Stimulated activated CD8-positive, alpha-beta memory T cell treated with anti-CD3 and anti-CD28 coated beads, Interleukin-12 subunit alpha, Interleukin-12 subunit beta, amount 100 ng/mL, for 24 hours (primary cell): Measurements from ENCODE around the gene CUL1.

ENCODE experiments used
- DNase-seq: peaks from one replicate; pipeline ENCODE4 v3.0.0-alpha.2; 2020; ENCODE audit errors: extremely low read depth

Gene CUL1

GRCh38 chr7:148698397-148699023 lies at the start of gene CUL1:
CUL1 (plus strand) TSS chr7:148698903; CDS start chr7:148730123, 31,220 bp downstream.
- peak; percentile 61 for DNase-seq

DNA sequence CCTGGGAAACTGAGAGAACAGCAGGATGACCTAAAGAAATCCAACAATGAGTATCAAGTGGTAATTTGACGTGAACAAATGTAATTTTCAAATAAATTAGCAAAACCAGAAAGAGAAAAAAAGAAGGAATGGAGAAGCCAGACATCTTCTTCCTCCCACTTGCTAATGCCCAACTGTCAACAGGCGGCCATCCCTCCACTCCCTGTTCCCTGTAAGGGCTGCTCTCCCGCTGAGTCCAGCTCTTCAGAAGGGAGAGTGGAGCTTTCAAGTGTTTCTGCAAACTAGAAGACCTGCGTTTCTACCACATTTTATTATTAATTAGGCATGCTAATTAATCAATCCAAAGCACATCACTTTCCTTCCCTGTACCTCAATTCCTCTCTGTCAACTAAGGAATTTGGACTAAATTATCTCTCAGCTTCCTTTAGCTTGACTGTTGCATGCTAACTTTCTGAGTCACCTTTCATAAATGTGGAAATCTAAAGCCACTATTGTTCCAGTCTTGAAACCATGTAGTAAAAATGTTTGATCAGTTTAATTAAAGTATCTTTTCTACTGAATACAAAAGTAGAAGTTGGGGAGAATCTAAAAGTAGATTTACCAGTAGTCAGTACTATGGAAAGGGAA lies 48.4 kb upstream of the CUL1 start:
- no peak for DNase-seq

GRCh38 chr7:148652773-148653172 lies 45.9 kb upstream of the CUL1 start:
- no peak for DNase-seq

DNA sequence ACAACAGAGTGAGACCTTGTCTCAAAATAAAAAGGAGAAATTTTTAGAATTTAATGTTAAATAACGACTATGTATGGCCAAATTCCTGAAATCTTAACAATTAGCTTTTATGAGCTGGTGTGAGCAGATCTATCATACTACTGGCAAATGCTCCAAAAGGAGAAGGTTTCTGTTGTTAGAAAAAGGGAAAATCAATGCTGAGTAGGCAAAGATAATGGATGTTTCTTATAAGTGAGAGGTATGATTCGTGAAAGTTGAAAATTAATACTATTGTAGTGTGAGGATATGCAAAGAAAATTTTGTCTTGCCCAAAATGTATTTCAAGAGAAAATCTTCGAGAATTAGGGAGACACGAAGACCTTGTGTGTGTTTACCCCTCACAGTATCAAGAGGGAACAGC lies 40.8 kb upstream of the CUL1 start:
- DNase-seq: no peak

DNA sequence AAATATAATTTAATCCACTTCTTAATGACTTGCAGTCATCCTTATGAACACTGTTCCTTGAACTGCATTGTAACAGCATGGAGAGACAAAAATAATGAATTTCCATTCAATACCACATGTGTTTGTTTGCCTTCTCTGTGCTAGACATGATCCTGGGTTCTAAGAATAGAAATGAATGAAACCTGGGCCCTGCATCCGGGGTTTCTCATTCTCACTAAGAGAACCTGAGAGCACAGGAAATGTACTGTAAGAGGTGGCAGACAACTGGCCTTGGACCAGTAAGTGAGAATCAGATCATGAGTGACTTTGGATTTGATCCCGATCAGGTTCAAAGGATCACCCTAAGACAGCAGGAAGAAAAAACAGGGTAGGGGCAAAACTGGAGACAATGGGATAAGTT lies 37.2 kb upstream of the CUL1 start:
- no peak for DNase-seq

GRCh38 chr7:148662646-148663045 lies 36.1 kb upstream of the CUL1 start:
- no peak for DNase-seq

GRCh38 chr7:148664324-148664723 lies 34.4 kb upstream of the CUL1 start:
- DNase-seq: no peak

DNA sequence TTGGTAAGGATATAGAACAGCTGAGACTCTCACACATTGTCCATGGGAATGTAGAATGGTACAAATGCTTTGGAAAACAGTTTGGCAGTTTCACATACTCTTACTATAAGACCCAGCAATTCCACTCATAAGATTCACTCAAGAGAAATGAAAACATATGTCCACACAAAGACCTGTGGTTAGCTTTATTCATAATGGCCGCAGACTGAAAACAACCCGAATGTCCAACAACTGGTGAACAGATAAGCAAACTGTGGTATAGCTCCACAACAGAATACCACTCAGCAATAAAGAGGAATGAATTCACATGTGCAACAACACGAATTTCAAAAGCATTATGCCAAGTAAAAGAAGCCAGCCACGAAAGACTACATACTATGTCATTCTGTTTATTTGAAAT lies 33.5 kb upstream of the CUL1 start:
- no peak for DNase-seq

DNA sequence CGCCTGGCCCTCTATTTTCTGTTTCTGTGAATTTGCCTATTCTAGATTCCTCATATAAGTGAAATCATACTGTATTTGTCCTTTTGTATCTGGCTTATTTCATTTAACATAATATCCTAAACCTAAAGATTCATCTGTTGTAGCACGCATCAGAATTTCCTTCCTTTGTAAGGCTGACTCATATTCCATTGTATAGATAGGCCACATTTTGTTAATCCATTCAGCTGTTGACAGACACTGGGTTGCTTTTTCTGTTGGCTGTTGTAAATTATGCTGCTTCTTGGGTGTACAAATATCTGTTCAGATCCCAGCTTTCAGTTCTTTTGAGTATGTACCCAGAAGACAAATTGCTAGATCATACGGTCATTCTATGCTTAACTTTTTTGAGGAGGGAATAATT lies 28.8 kb upstream of the CUL1 start:
- DNase-seq: no peak

DNA sequence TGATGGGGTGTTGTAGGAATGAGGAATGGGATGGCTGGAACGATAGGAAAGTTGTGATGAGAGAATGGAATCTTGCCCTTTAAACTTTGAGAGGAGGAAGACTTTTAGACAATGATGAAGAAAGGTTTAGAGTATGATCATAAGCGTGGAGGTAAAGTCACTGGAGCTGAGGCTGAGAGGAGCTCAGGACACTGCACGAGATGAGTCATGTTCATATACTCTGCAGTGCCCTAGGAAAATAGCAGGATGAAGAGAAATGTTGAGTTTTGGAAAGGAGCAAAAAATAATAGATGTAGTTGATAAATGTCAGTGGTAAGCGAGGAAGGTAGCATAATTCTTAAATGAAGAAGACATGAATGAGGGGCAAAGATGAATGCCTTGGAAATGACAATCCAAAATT lies 28.3 kb upstream of the CUL1 start:
- DNase-seq: no peak

GRCh38 chr7:148670807-148671206 lies 27.9 kb upstream of the CUL1 start:
- no peak for DNase-seq

DNA sequence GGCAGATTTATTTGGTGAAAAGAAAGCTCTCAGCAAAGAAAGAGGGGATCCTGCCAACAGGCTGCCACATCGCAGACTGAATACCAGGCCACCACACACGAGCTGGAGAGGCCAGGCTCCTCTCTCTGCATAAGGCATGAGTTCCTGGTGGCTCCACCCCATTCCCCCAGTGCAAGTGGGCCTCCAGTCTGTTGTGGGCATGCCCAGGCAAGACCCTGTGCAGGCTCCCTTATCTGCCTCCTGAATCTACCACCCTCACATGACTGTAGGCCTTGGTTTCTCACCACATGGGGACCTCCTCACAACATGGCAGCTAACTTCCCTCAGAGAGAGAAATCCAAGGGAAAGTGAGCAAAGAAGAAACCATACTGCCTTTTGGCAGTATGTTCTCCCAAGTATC lies 26.7 kb upstream of the CUL1 start:
- DNase-seq: no peak

GRCh38 chr7:148674689-148675088 lies 24.0 kb upstream of the CUL1 start:
- no peak for DNase-seq

DNA sequence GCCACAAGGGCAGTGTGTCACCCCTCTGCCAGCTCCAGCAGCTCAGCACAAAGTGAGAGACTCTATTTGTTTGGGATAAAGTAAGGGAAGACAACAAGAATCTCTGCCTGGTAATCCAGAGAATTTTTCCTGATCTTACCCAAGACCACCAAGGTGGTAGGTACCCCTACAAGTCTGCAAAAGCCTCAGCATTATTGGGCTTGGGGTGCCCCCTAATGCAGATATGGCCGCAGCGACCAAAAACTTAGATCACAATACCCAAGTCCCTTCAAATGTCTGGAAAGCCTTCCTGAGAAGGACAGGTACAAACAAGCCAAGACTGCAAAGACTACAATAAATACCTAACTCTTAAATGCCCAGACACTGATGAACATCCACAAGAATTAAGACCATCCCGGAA lies 22.4 kb upstream of the CUL1 start:
- no peak for DNase-seq

DNA sequence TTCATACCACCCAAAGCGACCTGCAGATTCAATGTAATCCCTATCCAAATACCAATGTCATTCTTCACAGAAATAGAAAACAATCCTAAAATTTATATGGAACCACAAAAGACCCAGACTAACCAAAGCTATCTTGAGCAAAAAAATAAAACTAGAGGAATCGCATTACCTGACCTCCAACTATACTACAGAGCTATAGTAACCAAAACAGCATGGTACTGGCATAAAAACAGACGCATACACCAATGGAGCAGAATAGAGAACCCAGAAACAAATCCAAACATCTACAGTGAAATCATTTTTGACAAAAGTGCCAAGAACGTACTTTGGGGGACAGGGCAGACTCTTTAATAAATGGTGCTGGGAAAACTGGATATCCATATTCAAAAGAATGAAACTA lies 16.9 kb upstream of the CUL1 start:
- no peak for DNase-seq

GRCh38 chr7:148684289-148684830 lies 14.3 kb upstream of the CUL1 start:
- no peak for DNase-seq

DNA sequence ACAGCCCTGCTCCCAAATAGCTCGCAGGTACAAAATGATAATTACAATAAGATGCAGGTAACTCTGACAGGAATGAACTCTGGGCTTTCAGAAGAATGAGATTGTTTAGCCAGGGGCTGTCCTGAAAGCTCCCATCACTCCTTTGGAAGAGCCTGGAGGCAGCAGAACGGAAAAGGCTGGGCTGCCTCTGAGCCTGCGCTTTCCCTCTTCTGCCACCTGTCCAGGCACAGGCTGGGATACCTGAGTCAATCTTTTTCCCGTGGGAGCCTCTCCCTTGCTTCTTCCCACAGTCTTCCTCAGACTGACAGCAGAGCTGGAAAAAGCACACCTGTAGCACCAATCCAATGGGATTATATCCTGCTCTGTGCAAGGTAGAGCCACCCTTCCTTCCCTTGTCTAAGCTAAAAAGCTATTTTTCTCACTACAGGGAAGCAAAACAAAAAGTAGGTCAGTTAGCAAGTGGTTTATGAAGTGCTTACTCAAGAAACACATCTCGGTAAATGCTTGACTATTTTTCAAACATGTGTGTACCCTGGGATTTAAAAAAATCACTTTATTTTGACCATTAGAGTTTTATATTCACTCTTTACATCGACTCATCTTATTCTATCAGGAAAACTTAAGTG lies 12.3 kb upstream of the CUL1 start:
- no peak for DNase-seq

- DNase-seq: no peak
Observed at GRCh38 chr7:148687555-148687954, 11.1 kb upstream of the CUL1 start.

DNA sequence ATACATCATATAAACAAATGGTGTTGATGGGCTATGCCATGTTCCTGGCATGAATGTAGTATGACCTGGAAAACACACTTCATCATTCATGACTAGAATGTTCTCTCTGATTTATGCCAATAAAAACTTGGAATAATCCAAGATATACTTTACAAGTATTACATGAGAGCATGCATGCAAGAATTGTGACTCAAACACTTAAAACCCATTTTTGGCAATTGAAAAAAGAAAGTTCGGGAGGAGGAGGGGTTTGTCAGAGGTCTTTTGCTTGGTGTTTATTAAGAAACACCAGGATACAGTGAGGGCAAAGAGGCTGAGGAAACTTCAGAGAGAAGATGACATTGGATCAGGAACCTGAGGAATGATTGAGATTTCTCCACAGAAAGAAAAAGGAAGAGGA lies 10.2 kb upstream of the CUL1 start:
- DNase-seq: no peak

DNA sequence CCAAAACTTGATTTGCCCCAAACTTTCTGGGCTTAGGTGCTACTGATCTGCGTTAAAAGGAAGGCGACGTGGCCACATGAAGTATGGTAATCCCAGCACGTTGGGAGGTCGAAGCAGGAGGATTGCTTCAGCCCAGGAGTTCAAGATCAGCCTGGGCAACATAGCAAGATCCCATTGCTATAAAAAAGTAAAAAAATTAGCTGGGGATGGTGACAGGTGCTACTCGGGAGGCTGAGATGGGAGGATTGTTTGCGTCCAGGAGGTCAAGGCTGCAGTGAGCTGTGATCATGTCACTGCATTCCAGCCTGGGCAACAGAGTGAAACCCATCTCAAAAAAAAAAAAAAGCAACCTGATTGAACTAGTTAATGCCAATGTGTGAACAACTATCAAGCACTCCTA lies 5.1 kb upstream of the CUL1 start:
- no peak for DNase-seq

DNA sequence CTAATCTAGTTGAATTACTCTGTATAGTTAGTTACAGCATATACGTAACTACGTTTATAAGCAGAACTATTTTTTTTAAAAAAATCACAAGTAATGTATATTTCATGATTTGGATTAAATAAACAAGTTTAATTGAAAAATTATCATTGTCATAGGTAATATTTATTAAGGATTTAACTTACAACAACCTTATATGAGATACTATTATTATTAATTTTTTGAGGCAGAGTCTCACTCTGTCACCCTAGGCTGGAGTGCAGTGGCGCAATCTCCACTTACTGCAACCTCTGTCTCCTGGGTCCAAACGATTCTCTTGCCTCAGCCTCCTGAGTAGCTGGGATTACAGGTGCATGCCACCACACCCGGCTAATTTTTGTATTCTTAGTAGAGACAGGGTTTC lies 4.1 kb upstream of the CUL1 start:
- DNase-seq: no peak

GRCh38 chr7:148695953-148696352 lies 2.8 kb upstream of the CUL1 start:
- no peak for DNase-seq

DNA sequence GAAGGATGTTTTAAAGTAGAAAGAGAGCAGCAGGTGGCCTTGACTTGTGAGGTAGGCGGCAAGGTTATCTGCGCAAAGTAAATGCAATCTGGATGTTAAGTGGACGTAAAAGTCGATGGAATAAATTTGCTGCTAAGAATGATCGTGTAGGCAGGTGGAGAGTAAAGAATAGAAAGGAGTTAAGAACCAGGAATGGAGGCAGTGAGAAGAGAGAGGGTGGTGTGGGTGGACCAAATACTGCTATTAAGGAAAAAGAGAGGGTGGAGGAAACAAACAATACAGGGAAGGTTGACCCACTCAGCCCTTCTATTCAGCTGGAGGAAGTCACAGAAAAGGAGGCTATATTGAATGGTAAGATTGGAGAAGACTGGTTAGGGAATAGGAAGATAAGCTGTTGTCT lies 1.9 kb upstream of the CUL1 start:
- no peak for DNase-seq
